Neural progenitor cell (in vitro differentiated cells): ENCODE results near the gene CXCR5.

Source experiments
- EZH2 ChIP-seq: fragments of 200-600 bp; sonication (generic); IDR thresholded peaks from 2 replicates; pipeline ENCODE4 v1.6.1; 2017; ENCODE audit warnings: antibody characterized with exemption, mild to moderate bottlenecking, moderate library complexity
- EZH2phosphoT487 ChIP-seq: fragments of 200-600 bp; sonication (generic); IDR thresholded peaks from 2 replicates; pipeline ENCODE4 v1.6.1; 2017; ENCODE audit warnings: antibody characterized with exemption
- TF ChIP-seq, protein P1 (sequence below): fragments of 200-600 bp; sonication (generic); IDR thresholded peaks from 2 replicates; pipeline ENCODE4 v1.5.1; 2017; ENCODE audit warnings: antibody characterized with exemption, mild to moderate bottlenecking

- TF ChIP-seq, protein P1, sequence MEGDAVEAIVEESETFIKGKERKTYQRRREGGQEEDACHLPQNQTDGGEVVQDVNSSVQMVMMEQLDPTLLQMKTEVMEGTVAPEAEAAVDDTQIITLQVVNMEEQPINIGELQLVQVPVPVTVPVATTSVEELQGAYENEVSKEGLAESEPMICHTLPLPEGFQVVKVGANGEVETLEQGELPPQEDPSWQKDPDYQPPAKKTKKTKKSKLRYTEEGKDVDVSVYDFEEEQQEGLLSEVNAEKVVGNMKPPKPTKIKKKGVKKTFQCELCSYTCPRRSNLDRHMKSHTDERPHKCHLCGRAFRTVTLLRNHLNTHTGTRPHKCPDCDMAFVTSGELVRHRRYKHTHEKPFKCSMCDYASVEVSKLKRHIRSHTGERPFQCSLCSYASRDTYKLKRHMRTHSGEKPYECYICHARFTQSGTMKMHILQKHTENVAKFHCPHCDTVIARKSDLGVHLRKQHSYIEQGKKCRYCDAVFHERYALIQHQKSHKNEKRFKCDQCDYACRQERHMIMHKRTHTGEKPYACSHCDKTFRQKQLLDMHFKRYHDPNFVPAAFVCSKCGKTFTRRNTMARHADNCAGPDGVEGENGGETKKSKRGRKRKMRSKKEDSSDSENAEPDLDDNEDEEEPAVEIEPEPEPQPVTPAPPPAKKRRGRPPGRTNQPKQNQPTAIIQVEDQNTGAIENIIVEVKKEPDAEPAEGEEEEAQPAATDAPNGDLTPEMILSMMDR: no peak
- no peak for TF ChIP-seq EZH2phosphoT487
- no peak for TF ChIP-seq EZH2
Observed at GRCh38 chr11:118883368-118884071, at the start of gene CXCR5.
